NCI-H446 treated with DMSO at 0.1 percent for 48 hours (cell line): ENCODE data around the gene RHBDD2.

Experiments
- DNase-seq: peaks from one replicate; lab custom pipeline; 2025; lab: John Stamatoyannopoulos, UW

RHBDD2 gene

DNA sequence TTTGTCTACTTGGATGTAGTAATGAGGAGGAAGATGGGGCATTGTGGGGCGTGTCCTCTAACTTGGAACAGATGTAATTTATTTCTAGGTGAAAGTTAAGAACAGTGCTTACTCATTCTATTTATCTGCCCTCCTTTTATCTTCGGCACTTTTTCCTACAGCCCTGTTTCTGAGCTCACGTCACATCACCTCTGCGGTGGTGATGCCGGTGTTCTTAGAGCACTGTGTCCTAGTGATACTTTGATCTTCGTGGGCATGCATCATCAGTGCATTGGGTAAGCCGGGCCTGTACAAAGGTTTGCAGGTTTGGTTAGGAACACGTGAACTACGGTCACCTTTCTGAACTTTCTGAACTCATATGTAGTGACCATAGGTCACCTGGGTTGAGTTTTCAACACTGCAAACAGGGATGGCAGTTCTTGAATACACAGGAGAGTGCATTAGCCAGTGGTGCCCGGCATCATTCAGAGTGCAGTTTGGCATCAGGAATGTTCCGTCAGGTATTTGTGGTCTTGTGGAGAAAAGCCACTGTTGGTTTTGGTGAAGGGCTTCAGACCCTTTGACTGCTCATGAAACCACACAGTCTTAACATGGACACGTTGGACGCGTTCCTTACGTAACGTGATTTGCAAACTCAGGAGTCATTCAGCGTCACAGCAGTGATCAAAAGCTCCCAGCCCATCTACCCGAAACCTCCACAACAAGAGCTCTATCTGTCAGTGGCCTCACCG, 41.8 kb downstream of the RHBDD2 start:
- DNase-seq, result no peak

DNA sequence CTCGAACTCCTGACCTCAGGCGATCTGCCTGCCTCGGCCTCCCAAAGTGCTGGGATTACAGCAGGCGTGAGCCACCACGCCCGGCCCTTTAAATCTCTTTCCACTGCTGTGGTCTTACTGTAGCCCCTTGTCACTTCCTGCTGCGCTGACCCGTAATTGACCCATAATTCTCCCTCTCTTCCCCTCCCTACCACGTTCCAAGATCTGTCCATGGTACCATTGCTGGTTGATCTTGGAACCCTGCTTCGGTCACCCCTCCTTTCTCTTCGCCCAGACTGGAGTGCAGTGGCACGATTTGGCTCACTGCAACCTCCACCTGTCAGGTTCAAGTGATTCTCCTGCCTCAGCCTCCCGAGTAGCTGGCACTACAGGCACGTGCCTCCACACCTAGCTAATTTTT, 42.6 kb downstream of the RHBDD2 start:
- DNase-seq, result no peak

DNA sequence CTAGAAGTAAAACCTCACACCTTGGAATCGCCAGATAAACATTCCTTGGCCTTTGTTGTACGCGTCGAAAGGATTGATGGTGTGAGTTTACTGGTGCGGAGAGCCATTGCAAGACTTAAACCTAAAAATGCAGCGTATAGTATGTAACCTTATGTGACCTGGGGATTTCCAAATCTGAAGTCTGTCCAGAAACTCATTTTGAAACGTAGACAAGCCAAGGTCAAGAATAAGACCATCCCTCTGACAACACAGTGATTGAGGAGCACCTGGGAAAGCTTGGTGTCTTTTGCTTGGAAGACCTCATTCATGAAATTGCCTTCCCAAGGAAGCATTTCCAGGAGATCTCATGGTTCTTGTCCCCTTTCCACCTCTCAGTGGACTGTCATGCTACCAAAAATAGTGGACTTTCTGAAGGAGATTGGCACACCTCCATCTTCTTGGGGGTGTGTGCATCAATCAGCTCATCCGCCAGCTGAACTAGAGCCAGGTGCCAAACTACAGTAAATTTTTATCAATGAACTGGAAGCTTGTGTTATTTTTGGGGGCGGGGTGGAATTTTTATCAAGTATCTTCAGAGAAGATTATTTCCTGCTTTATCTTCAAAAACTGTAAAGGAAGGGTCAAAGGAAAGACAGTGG, 44.3 kb downstream of the RHBDD2 start:
- DNase-seq, result no peak

DNA sequence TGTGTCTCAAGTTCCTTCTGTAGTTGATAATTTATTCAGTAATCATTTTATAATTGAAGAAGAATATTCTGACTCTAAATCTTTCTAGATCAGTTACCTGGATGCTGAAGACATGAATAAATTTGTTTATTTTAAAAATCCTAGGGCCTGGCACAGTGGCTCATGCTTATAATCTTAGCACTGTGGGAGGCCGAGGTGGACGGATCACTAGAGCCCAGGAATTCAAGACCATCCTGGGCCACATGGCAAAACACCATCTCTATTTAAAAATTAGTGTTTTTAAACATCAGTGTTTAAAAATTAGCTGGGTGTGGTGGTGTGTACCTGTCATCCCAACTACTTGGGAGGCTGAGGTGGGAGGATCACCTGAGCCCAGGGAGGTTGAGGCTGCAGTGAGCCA, 45.4 kb downstream of the RHBDD2 start:
- DNase-seq, result no peak

DNA sequence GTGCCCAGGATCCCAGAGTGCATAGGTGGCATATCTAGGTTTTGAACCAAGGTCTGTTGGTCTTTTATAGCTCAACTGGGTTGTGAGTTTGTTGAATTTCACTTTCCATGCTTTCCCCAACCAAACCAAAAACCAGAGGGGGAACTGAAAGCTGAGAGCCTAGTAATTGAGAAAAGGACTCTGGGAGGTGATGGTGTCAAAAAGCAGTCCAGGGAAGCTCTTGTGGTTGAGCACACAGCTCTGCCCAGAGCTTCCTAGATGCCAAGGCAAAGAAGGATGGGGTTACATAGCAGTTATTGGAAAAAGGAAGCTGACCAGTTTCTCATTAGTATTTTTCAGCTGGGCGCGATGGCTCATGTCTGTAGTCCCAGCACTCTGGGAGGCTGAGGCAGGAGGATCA, 46.1 kb downstream of the RHBDD2 start:
- DNase-seq, result no peak

DNA sequence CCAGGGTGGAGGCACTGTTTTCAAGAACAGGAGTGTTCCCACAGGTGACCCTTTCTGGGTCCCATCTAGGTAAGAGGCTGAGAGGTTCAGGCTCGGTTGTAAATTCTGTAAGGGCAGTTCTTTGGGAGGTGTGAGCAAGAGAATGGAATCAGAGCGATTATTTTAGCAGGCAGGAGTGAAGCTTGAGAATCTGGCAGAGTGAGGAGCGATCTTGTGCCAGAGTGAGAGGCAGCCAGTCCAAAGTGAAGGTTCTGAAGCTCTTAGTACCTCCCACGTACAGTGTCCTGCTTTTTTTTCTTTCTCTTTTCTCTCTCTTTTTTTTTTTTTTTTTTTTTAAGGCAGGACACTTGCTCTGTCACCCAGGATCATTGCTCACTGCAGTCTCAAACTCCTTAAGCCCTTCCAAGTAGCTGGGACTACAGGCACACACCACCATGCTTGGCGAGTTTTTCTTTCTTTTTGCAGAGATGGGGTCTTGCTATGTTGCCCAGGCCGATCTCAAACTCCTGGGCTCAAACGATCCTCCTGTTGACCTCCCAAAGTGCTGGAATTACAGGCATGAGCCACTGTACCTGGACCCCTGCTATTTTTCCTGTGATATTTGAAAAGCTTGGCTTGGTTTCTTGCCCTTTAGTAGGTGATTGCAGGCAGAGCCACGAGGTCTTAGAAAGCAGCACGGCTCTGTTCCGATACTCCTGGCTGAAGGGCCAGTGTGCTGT, 47.0 kb downstream of the RHBDD2 start:
- no peak for DNase-seq

DNA sequence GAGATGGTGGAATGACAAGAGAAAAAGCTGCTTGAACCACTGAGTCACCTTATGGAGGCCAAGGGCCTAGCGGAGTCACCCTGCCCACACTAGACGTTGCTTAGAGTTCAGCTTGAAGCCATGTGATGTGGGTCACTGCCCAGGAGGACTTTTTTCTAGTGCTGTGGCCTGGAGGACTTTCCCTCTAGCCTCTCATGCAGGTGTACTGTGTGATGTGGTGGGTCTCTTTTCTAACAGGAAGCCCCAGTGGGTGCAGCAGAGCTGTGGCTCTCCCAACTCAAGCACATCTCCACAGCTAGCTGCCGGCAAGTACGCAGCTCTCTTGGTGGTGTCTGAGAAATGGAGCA, 49.7 kb downstream of the RHBDD2 start:
- no peak for DNase-seq

DNA sequence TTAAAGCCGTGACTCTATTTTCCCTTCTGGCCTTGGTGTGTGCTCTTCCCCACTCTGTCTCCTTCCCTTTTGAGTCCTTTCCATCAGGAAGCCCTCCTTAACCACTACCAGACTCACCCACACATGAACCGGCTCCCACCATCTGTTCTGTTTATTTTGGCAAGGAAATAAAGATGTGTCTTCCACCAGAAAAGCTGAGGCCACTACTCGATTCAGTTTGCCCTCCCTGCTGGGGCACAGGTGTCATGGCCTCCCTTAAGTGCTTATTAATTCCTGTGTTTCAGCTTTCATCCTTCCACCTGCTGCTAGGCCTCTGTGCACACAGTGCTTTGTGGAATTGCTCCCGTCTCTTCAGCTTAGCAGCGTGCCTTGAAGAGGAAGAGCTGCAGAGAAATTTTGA, 52.8 kb downstream of the RHBDD2 start:
- DNase-seq, result peak; percentile 0

DNA sequence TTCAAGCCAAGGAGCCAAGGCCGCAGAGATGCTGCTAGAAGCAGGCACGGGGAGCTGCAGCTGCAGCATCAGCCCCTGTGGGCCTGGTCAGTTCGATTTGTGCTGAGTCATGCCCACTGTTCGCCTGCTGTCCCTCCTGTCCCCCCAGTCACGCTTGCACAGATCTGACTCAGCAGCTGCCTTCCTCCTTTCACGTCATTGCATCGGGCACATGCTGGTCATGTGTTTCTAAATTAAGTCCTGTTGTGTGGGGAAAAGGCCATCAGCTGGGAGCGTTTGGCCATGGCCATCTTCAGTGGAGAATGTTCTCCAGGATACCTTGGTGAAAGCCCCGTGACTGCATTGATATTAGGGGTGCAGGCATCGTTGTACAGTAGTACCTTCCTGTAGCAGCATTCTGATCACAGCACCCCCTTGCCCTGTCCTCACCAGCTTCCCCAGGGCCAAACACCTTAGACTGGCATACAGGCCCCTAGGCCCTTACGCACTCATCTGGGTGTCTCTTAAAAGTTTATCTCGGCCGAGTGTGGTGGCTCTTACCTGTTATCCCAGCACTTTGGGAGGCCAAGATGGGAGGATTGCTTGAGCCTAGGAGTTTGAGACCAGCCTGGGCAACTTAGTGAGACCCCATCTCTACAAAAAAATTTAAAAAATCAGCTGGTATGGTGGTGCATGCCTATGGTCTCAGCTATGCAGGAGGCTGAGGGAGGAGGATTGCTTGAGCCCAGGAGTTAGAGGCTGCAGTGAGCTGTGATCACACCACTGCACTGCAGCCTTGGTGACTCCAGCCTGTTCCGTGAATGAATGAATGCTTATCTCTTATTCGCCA, 59.3 kb downstream of the RHBDD2 start:
- no peak for DNase-seq
